HCT116 (cell line): Measurements from ENCODE around the gene ZNF579. TPM values are rescaled to one million over a fixed set of nuclear protein-coding genes. Genes with fewer than 3 reads are reported as not detected.

Source experiments
- ATAC-seq: fragments of 200-7000 bp; cut with Tn5 transposase; 2 replicates; pipeline ENCODE4 v1.9.1; 2020; ENCODE audit warnings: mild to moderate bottlenecking, moderate library complexity
- BruUV-seq: library from RNA; stranded (reverse); fragments of 400-500 nt; replicated peaks from 2 replicates; lab custom pipeline; 2021; lab: Mats Ljungman, UMichigan
- CTCF ChIA-PET: fragments of 300-600 bp; sonication (Branson Sonifier 250); formaldehyde crosslinking; loops from one replicate; lab custom pipeline; 2021; ENCODE audit warnings: antibody characterized with exemption; lab: Charles Lee
- POLR2A ChIA-PET: fragments of 300-600, 350-600 bp; sonication (Branson Sonifier 250); formaldehyde crosslinking; loops from one replicate; lab custom pipeline; 2021; ENCODE audit warnings: antibody characterized with exemption; lab: Charles Lee
- RAD21 ChIA-PET, 2 experiments: fragments of 300-600 bp; sonication (Branson Sonifier 250); formaldehyde crosslinking; loops; one replicate each; lab custom pipeline; 2023; ENCODE audit warnings: low total read pairs in 2 of 2; ENCODE audit not compliant: uncharacterized antibody in 2 of 2, unreplicated experiment in 2 of 2, low non-redundant PET in 1 of 2; lab: Charles Lee
- DNase-seq: peaks from one replicate; pipeline ENCODE4 v3.0.0-alpha.2; 2010; ENCODE audit warnings: low read depth, low spot score
- H2AFZ ChIP-seq: fragments of 200-600 bp; shearing (Covaris generic), sonication (generic); 2 replicates; pipeline ENCODE4 v1.6.1; 2017; ENCODE audit warnings: low read depth, mixed run types, mixed read lengths, antibody characterized with exemption, low read length; ENCODE audit not compliant: poor library complexity, severe bottlenecking
- H3K27ac ChIP-seq: 2 replicates; pipeline ENCODE4 v1.5.1; 2012; ENCODE audit warnings: low read depth, low read length
- H3K27me3 ChIP-seq: fragments of 200-600 bp; sonication (generic); 2 replicates; pipeline ENCODE4 v1.6.1; 2016; ENCODE audit warnings: mixed run types, low read length, mixed read lengths; ENCODE audit not compliant: insufficient read depth
- H3K36me3 ChIP-seq, 2 experiments: fragments of 200-500 bp in 1 of 2; fragments of 200-600 bp in 1 of 2; sonication (Bioruptor generic) in 1 of 2; sonication (generic) in 1 of 2; 2 replicates each; pipeline versions ENCODE4 v1.5.1 to v1.6.1; 2014 to 2016; ENCODE audit warnings: low read length in 2 of 2, inconsistent platforms in 1 of 2, mixed read lengths in 1 of 2, mixed run types in 1 of 2; ENCODE audit not compliant: insufficient read depth in 2 of 2, control insufficient read depth in 1 of 2
- H3K4me1 ChIP-seq, 2 experiments: fragments of 200-600 bp in 1 of 2; sonication (generic) in 1 of 2; 2 replicates each; pipeline versions ENCODE4 v1.5.1 to v1.6.1; 2012 to 2017; ENCODE audit warnings: low read length in 2 of 2, inconsistent platforms in 1 of 2, mild to moderate bottlenecking in 1 of 2, mixed read lengths in 1 of 2, mixed run types in 1 of 2, moderate library complexity in 1 of 2; ENCODE audit not compliant: insufficient read depth in 2 of 2, control insufficient read depth in 1 of 2
- H3K4me2 ChIP-seq: fragments of 200-600 bp; sonication (generic); 2 replicates; pipeline ENCODE4 v1.6.1; 2017; ENCODE audit warnings: mixed run types, low read length, mixed read lengths
- H3K4me3 ChIP-seq, 2 experiments: fragments of 200-600 bp in 1 of 2; sonication (generic) in 1 of 2; replicated peaks in 1 of 2; 2 replicates each; pipeline ENCODE4 v1.5.1; 2011 to 2016; ENCODE audit warnings: low read length in 2 of 2, control low read depth in 1 of 2, low read depth in 1 of 2, mild to moderate bottlenecking in 1 of 2, mixed read lengths in 1 of 2, mixed run types in 1 of 2
- H3K79me2 ChIP-seq: fragments of 200-600 bp; sonication (generic); 2 replicates; pipeline ENCODE4 v1.6.1; 2017; ENCODE audit warnings: mild to moderate bottlenecking, mixed run types, low read length, moderate library complexity, mixed read lengths; ENCODE audit not compliant: insufficient read depth
- H3K9ac ChIP-seq: fragments of 200-600 bp; sonication (generic); 2 replicates; pipeline ENCODE4 v1.6.1; 2016; ENCODE audit warnings: low read length, mixed read lengths
- H3K9me2 ChIP-seq: fragments of 200-600 bp; sonication (generic), shearing (Covaris generic); 2 replicates; pipeline ENCODE4 v1.6.1; 2017; ENCODE audit warnings: mixed run types, mild to moderate bottlenecking, moderate library complexity; ENCODE audit not compliant: insufficient read depth
- H3K9me3 ChIP-seq, 2 experiments: fragments of 200-500 bp in 1 of 2; fragments of 200-600 bp in 1 of 2; sonication (Bioruptor generic) in 1 of 2; sonication (generic) in 1 of 2; 2 replicates each; pipeline ENCODE4 v1.6.1; 2014 to 2017; ENCODE audit warnings: low read length in 2 of 2, mixed read lengths in 2 of 2, inconsistent platforms in 1 of 2, low read depth in 1 of 2, mild to moderate bottlenecking in 1 of 2, mixed run types in 1 of 2, moderate library complexity in 1 of 2; ENCODE audit not compliant: control insufficient read depth in 1 of 2, insufficient read depth in 1 of 2
- H4K20me1 ChIP-seq: fragments of 200-600 bp; sonication (generic), shearing (Covaris generic); 2 replicates; pipeline ENCODE4 v1.6.1; 2017; ENCODE audit warnings: mixed run types, mild to moderate bottlenecking, moderate library complexity; ENCODE audit not compliant: insufficient read depth
- ATF3 ChIP-seq: IDR thresholded peaks from 2 replicates; pipeline ENCODE4 v1.6.1; 2012
- CBX3 ChIP-seq: IDR thresholded peaks from 2 replicates; pipeline ENCODE4 v1.6.1; 2012; ENCODE audit warnings: low read depth
- CTCF ChIP-seq, 3 experiments: fragments of 200-600 bp in 1 of 3; sonication (generic) in 1 of 3; IDR thresholded peaks in 2 of 3; conservative IDR thresholded peaks in 1 of 3; 2 replicates each; pipeline ENCODE4 v1.5.1; 2012 to 2017; ENCODE audit warnings: low read depth in 2 of 3, low read length in 2 of 3, antibody characterized with exemption in 1 of 3, borderline replicate concordance in 1 of 3, control low read depth in 1 of 3, mild to moderate bottlenecking in 1 of 3, mixed read lengths in 1 of 3, mixed run types in 1 of 3, moderate library complexity in 1 of 3; ENCODE audit not compliant: insufficient read depth in 1 of 3
- ELF1 ChIP-seq: IDR thresholded peaks from 2 replicates; pipeline ENCODE4 v1.6.1; 2012; ENCODE audit warnings: low read depth, borderline replicate concordance
- EZH2 ChIP-seq: fragments of 200-600 bp; sonication (generic); IDR thresholded peaks from 2 replicates; pipeline ENCODE4 v1.6.1; 2017; ENCODE audit warnings: antibody characterized with exemption, mixed run types
- EZH2phosphoT487 ChIP-seq: fragments of 200-600 bp; IDR thresholded peaks from 2 replicates; pipeline ENCODE4 v1.6.1; 2018; ENCODE audit warnings: antibody characterized with exemption, borderline replicate concordance
- FOSL1 ChIP-seq: IDR thresholded peaks from 2 replicates; pipeline ENCODE4 v1.6.1; 2012; ENCODE audit warnings: low read depth
- POLR2AphosphoS5 ChIP-seq: IDR thresholded peaks from 2 replicates; pipeline ENCODE4 v1.6.1; 2011; ENCODE audit warnings: mild to moderate bottlenecking, low read depth, low read length, moderate library complexity
- SRF ChIP-seq: IDR thresholded peaks from 2 replicates; pipeline ENCODE4 v1.6.1; 2012; ENCODE audit warnings: low read depth
- TCF7L2 ChIP-seq: IDR thresholded peaks from 2 replicates; pipeline ENCODE4 v1.7.0; 2011; ENCODE audit warnings: borderline replicate concordance, inconsistent platforms; ENCODE audit not compliant: insufficient read depth, insufficient read length; ENCODE audit errors: extremely low read depth
- ZNF274 ChIP-seq: fragments of 200-500 bp; sonication (Bioruptor generic); IDR thresholded peaks from 2 replicates; pipeline ENCODE4 v1.6.1; 2014; ENCODE audit warnings: mild to moderate bottlenecking, low read depth, low read length, inconsistent platforms
- intact Hi-C: fragments of 100-400 bp; cut with micrococcal nuclease; formaldehyde crosslinking; loops from 2 replicates; pipeline ENCODE4 v1.10.0; 2022
- total RNA-seq: library from RNA; stranded (reverse); gene quantifications from one replicate; pipeline ENCODE4 v1.2.1, GENCODE V29; 2021; ENCODE audit not compliant: unreplicated experiment

ZNF579 gene
- total RNA-seq, 1 experiment from 2014 or later, result 24.1 TPM

- H3K9ac ChIP-seq, result no peak overlapping the region
- H2AFZ ChIP-seq, result no peak overlapping the region
- H3K36me3 ChIP-seq, result peaks cover 4 to 6% of the 10 kb centered on the region in 2 experiments; a peak in 2 of 4 replicates
- BruUV-seq, result no TSS peak
- DNase-seq (no peak), ATAC-seq (no peak)
- no peak overlapping the region; the same call in 1 of the 2 replicates for H3K4me2 ChIP-seq
- TF ChIP-seq CBX3, result no peak
- no peak for TF ChIP-seq EZH2phosphoT487
- no peak for TF ChIP-seq ZNF274
- no peak for TF ChIP-seq TCF7L2
- TF ChIP-seq POLR2AphosphoS5, result no peak
- TF ChIP-seq ELF1, result no peak
- H4K20me1 ChIP-seq, result no peaks in the 10 kb centered on the region
- no peak overlapping the region for H3K4me3 ChIP-seq
- peaks cover 28% of the 10 kb centered on the region for H3K79me2 ChIP-seq
- no peaks in the 10 kb centered on the region for H3K9me3 ChIP-seq
- no peaks in the 10 kb centered on the region for H3K9me2 ChIP-seq
- peaks cover 31 to 53% of the 10 kb centered on the region in 2 experiments for H3K4me1 ChIP-seq
- H3K27ac ChIP-seq, result peak overlapping the region; percentile 15; the same call in 1 of the 2 replicates
- ChIA-PET CTCF (no interaction called here), POLR2A (no interaction called here), RAD21 (no interaction called here)
- no peaks in the 10 kb centered on the region for H3K27me3 ChIP-seq
- intact Hi-C loops, result no loop called here
Observed at GRCh38 chr19:55603115-55603514, 22.5 kb upstream of the ZNF579 start.

- intact Hi-C loops, result no loop called here
Observed at GRCh38 chr19:55602104-55603001, 21.7 kb upstream of the ZNF579 start.

More at GRCh38 chr19:55602104-55603001, 21.7 kb upstream of the ZNF579 start:
- H2AFZ ChIP-seq, result no peak overlapping the region
- ChIA-PET RAD21 (no interaction called here), POLR2A (no interaction called here), CTCF (no interaction called here)
- no peaks in the 10 kb centered on the region for H3K9me3 ChIP-seq
- TF ChIP-seq SRF (no peak), CTCF (IDR thresholded peaks at IDR 0.05 in 2 of 3, conservative IDR thresholded peaks at IDR 0.05 in 1 of 3; ENCODE audit: borderline replicate concordance in 1 of 3, insufficient read depth in 1 of 3, low read depth in 2 of 3, low read length in 2 of 3) (no peak), ATF3 (no peak), EZH2 (no peak), FOSL1 (no peak), POLR2AphosphoS5 (no peak)
- H3K9ac ChIP-seq, result no peak overlapping the region
- H3K4me2 ChIP-seq, result no peak overlapping the region
- H3K27ac ChIP-seq, result peak overlapping the region; percentile 83; the same call in 1 of the 2 replicates
- ATAC-seq (no peak), DNase-seq (no peak)
- no peak overlapping the region for H3K4me3 ChIP-seq
- H3K9me2 ChIP-seq, result no peaks in the 10 kb centered on the region
- peaks cover 0 to 3% of the 10 kb centered on the region in 2 experiments; a peak in 2 of 4 replicates for H3K36me3 ChIP-seq
- H3K79me2 ChIP-seq, result peaks cover 20% of the 10 kb centered on the region
- H3K27me3 ChIP-seq, result no peaks in the 10 kb centered on the region
- peaks cover 33 to 55% of the 10 kb centered on the region in 2 experiments for H3K4me1 ChIP-seq
- no TSS peak for BruUV-seq
- H4K20me1 ChIP-seq, result no peaks in the 10 kb centered on the region
